GM18520 (cell line): ENCODE measurements around the gene SULF2.

Source experiments
- ATAC-seq: cut with Tn5 transposase; IDR thresholded peaks from one replicate; pipeline ENCODE4 v1.9.1; 2021; ENCODE audit not compliant: unreplicated experiment

Gene SULF2

GRCh38 chr20:47717421-47717820 lies 67.9 kb downstream of the SULF2 start:
- no peak for ATAC-seq

DNA sequence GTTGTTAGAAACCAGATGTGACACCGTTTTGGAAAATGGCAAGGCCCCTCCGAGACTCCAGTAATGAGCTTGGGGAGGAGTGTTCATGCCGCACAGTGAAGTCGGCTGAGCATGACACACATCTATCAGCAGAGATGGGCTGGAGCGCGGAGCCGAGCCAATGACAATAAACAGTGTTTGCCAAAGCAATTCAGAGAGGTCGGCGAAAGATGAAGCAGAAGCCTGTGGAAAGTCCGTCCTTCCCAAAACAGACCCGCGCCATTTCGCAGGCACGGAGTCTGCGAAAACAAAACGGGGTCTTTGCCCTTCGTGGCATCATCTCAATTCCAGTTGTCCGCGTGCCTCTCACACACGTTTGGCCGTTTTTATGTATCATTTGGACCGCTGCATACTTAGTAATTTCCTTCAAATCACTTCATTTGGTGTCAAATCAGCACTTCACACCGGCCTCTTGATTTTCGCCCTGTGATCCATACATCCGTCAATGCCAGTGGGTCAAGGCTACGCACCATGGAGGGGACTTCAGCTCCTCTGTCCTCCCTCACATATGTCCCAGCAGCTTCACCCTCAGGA lies 71.3 kb downstream of the SULF2 start:
- ATAC-seq: no peak

DNA sequence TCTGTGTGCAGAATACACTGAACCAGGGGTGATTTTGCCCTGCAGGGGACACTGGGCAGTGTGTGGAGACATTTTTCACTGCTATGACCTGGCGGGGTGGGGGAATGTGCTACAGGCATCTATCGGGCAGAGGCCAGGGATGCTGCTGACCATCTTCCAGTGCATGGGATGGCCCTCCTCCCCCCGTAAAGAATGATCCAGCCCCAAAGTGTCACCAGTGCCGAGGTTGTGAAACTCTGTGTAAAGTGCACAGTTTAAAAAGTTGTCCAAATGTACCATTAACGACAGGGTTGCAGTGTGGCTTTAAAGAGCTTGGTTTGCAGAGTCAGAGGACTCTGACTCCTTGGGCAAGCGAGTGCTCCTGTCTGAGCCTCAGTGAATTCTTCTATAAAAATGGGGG lies 72.1 kb downstream of the SULF2 start:
- no peak for ATAC-seq

GRCh38 chr20:47711046-47711752 lies 74.1 kb downstream of the SULF2 start:
- ATAC-seq: no peak

DNA sequence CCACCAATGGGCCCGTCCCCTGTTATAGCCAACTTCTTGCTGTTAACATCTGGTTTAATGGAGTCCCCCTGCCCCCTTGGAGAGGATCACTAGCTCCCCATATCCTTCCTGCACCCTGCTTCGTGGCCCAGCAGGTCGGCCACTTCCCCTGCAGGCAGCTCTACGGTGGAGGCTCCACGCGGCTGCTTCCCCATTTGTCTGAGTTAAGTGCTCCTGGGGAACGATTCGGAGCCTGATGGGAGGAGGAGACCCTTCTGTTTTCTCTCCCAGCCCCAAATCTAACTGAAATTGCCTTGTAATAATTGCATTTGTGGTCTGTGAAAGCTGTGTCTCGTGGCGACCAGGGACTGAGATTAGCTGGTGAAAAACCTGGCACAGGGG lies 74.6 kb downstream of the SULF2 start:
- no peak for ATAC-seq

GRCh38 chr20:47708953-47709833 lies 76.1 kb downstream of the SULF2 start:
- ATAC-seq: no peak

GRCh38 chr20:47708140-47708807 lies 77.0 kb downstream of the SULF2 start:
- no peak for ATAC-seq

DNA sequence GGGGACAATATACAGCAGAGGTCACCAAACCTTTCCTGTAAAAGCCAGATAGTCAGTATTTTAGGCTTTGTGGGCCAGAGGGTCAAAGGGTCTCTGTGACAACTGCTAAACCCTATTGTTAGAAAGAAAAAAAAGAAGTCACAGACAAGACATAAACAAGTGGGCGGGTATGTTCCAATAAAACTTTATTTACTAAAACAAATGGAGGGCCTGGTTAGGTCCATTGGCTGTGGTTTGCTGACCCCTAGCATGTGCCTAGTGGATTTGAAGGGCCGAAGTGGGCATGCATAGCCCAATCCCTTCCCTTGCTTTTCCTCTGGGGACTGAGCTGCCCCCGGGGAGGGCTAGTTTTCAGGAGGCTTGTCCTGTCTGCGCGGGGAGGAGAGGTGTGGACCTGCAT lies 78.9 kb downstream of the SULF2 start:
- no peak for ATAC-seq

GRCh38 chr20:47705497-47705856 lies 79.8 kb downstream of the SULF2 start:
- ATAC-seq: no peak

- ATAC-seq: no peak
These were observed 80.4 kb downstream of the SULF2 start for GRCh38 chr20:47704746-47705496.

DNA sequence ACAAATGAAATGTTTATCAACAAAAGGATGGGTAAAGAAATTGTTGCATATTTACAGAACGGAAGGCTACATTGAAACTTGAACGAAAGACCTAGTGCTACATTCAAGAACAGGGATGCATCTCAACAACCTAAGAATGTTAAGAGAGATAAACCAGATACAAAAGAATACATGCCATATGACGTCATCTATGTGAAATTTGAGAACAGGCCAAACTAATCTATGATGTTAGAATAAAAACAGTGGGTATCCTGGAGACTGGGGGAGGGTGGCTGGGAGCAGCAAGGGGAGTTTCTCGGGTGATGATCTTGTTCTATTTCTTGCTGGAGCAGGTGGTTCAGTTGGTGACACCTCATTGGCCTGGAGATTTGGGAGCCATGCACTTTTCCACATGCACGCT lies 81.5 kb downstream of the SULF2 start:
- no peak for ATAC-seq

- no peak for ATAC-seq
These were observed 83.7 kb downstream of the SULF2 start for GRCh38 chr20:47701612-47702011.

- no peak for ATAC-seq
These were observed 85.0 kb downstream of the SULF2 start for GRCh38 chr20:47700327-47700726.

DNA sequence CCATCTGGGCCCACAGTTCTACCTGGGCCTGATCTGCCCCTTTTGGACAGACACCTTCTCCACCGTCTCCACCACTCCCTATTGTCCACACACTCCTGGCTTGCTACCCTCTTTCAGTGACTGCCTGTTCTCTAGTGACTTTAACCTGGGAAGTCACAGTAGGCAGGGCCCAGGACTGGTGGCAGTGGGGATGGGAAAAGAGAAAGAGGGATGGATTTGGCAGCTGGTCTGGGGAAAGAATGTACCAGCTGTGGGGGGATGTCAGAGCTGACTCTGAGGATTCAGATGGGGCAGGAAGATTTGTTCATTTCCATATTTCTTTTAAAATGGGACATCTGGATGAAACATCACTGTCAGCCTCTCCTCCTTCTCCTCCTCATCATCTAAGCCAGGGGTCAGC lies 85.5 kb downstream of the SULF2 start:
- ATAC-seq: no peak

DNA sequence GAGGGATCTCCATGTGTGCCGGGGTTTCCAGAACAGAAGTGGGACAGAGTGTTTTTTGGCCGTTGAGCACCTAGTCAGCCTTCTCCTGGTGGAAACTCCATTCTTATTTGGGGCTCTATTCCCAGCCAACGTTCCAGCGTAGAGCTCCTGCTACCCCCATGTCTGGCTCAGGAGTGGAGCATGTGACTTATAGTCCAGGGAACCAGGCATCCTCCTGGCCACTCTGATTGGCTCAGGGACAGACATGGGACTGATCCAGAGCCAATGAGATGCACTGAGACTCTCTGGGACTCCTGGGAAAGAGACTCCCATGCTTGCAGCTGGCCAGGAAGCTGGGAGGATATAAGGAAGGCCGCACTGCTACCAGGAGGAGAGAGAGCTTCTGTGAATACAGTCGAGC lies 87.1 kb downstream of the SULF2 start:
- ATAC-seq: no peak

DNA sequence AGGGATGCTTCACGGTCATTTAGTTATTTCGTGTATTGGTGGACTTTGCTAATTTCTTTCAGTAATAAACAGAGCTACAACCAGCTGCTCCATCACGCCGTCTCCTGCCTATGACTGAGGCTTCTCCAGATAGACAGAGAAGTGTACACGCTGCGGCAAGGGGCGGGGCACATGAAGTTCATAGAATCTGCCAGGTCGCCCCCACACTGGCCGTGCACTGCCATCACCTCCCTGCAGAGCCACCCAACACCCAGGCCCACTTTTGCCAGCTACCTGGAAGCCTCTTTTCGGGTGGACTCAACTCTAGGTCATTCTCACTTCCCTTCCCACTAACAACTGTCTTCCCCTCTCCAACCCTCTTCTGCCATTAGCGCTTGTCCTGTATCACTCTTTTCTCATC lies 88.4 kb downstream of the SULF2 start:
- ATAC-seq: no peak

DNA sequence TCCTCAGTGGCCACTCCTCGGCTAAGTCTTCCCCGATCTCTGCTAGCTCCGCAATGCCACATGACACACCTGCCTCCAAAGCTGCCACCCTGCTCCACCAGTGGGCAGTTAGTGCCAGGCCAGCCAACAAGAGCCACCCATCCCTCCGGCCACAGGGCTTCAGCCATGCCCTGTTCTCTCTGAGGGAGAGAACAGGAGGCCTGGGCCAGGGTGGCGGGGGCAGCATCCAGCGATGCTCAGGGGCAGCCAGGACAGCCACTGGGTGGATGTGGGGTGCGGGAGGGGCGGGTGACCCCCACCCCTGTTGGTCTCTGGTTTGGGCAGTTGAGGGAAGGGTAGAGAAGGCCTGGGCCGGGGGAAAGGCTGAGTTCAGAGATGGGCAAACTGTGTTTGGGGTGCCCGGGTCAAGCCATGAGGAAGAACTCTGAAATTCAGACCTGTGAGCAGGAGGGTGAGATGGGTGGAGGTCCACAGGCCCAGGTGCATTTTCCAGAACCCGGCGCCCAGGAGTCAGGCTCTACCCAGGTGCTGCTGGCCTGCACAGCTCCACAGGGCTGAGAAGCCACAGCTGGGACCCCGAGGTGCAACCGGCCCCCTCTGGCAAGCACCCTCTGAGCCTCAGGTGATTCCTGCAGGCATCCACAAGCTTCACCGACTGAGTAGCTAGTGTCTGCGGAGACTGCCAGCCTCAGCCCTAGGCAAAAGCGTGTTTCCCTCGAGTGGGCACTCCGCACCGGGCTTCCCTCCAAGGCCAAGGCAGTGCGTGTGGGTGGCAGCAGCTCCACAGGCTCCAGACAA lies 91.1 kb downstream of the SULF2 start:
- ATAC-seq: no peak

GRCh38 chr20:47691625-47692024 lies 93.7 kb downstream of the SULF2 start:
- ATAC-seq: no peak

DNA sequence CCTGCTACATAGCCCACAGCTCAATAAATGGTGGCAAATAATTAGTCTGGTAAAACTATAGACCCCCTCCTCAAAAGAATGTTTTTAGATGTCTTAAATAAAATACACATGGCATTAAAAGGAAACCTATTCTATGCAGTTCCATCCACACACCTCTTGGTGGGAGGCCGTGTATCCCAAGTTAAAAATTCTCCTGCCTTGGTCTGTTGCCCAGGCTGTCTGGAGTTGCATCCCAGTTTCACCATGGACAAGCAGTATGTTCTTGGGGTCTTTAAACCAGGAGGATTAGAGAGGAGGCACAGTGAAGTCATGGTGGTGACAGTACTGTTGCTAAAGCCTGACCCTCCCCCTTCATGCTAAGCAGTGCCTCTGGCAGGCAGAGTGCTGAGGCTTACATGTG lies 95.5 kb downstream of the SULF2 start:
- ATAC-seq: no peak
